ENCODE data around the gene KASH5. TPM values are rescaled to one million over a fixed set of nuclear protein-coding genes. Genes with fewer than 3 reads are reported as not detected.

KASH5 gene
- total RNA-seq, 1 experiment from 2014 or later = not detected

GRCh38 chr19:49420227-49420626 lies 32.2 kb downstream of the KASH5 start:
- no peaks in the 10 kb centered on the region for H3K9me2 ChIP-seq (replicated peaks; ENCODE audit: low read length)
- BruUV-seq (replicated peaks) = no TSS peak
- no peak overlapping the region for H3K4me3 ChIP-seq (ENCODE audit: low read length)
- no peaks in the 10 kb centered on the region for H3K4me1 ChIP-seq (ENCODE audit: insufficient read depth, low read length)
- no peak overlapping the region for H3K9ac ChIP-seq (ENCODE audit: low read length)
- peaks cover 97% of the 10 kb centered on the region for H3K27me3 ChIP-seq (ENCODE audit: low read length)
- DNase-seq (no peak), ATAC-seq (no peak)
- intact Hi-C loops (cut with micrococcal nuclease) = no loop called here
- ChIA-PET POLR2A (ENCODE audit: unreplicated experiment) (no interaction called here), CTCF (no interaction called here)
- H3K9me3 ChIP-seq (ENCODE audit: low read length) = no peaks in the 10 kb centered on the region
- no peaks in the 10 kb centered on the region for H3K79me2 ChIP-seq (ENCODE audit: low read length)
- H4K20me1 ChIP-seq (ENCODE audit: low read length) = no peaks in the 10 kb centered on the region
- H3K27ac ChIP-seq (ENCODE audit: low read length) = no peak overlapping the region
- H3K36me3 ChIP-seq (ENCODE audit: low read depth, low read length) = no peaks in the 10 kb centered on the region
- no peak for TF ChIP-seq EZH2phosphoT487 (IDR thresholded peaks at IDR 0.05; ENCODE audit: borderline replicate concordance, low read length)
- TF ChIP-seq EZH2 (IDR thresholded peaks at IDR 0.05; ENCODE audit: low read length, unreplicated experiment) = no peak
- no peak overlapping the region for H3K4me2 ChIP-seq (ENCODE audit: low read length)
- H2AFZ ChIP-seq (ENCODE audit: low read length) = no peak overlapping the region
- H3F3A ChIP-seq (ENCODE audit: low read length, unreplicated experiment) = no peaks in the 10 kb centered on the region

GRCh38 chr19:49421039-49421877 lies 33.2 kb downstream of the KASH5 start:
- no peaks in the 10 kb centered on the region for H3K36me3 ChIP-seq (ENCODE audit: low read depth, low read length)
- H3K9me2 ChIP-seq (replicated peaks; ENCODE audit: low read length) = no peaks in the 10 kb centered on the region
- no peak overlapping the region for H3K27ac ChIP-seq (ENCODE audit: low read length)
- no peaks in the 10 kb centered on the region for H3F3A ChIP-seq (ENCODE audit: low read length, unreplicated experiment)
- peaks cover 99% of the 10 kb centered on the region for H3K27me3 ChIP-seq (ENCODE audit: low read length)
- ChIA-PET CTCF (interaction anchor here (0.6 kb wide), 1 partner anchor 530 kb away, joined by 3 read pairs; no protein-coding TSS in a partner anchor), POLR2A (ENCODE audit: unreplicated experiment) (no interaction called here)
- intact Hi-C loops (cut with micrococcal nuclease) = no loop called here
- H3K4me2 ChIP-seq (ENCODE audit: low read length) = peak overlapping the region; percentile 49; the same call in 1 of the 2 replicates
- H3K4me1 ChIP-seq (ENCODE audit: insufficient read depth, low read length) = no peaks in the 10 kb centered on the region
- no TSS peak for BruUV-seq (replicated peaks)
- no peaks in the 10 kb centered on the region for H3K79me2 ChIP-seq (ENCODE audit: low read length)
- TF ChIP-seq EZH2phosphoT487 (IDR thresholded peaks at IDR 0.05; ENCODE audit: borderline replicate concordance, low read length) (0 out of 2 replicates have a peak, but pooled peaks have one; percentile 43), EZH2 (IDR thresholded peaks at IDR 0.05; ENCODE audit: low read length, unreplicated experiment) (peak; percentile 81), CTCF (conservative IDR thresholded peaks at IDR 0.05; ENCODE audit: low read depth, low read length) (no peak)
- DNase-seq (peak; percentile 47), ATAC-seq (no peak)
- no peaks in the 10 kb centered on the region for H3K9me3 ChIP-seq (ENCODE audit: low read length)
- no peak overlapping the region for H3K4me3 ChIP-seq (ENCODE audit: low read length)
- no peak overlapping the region for H3K9ac ChIP-seq (ENCODE audit: low read length)
- H4K20me1 ChIP-seq (ENCODE audit: low read length) = no peaks in the 10 kb centered on the region
- H2AFZ ChIP-seq (ENCODE audit: low read length) = no peak overlapping the region

GRCh38 chr19:49421878-49422202 lies 33.8 kb downstream of the KASH5 start:
- H3K36me3 ChIP-seq (ENCODE audit: low read depth, low read length) = no peaks in the 10 kb centered on the region
- ChIA-PET CTCF (no interaction called here), POLR2A (ENCODE audit: unreplicated experiment) (no interaction called here)
- peaks cover 99% of the 10 kb centered on the region for H3K27me3 ChIP-seq (ENCODE audit: low read length)
- H3F3A ChIP-seq (ENCODE audit: low read length, unreplicated experiment) = no peaks in the 10 kb centered on the region
- intact Hi-C loops (cut with micrococcal nuclease) = no loop called here
- H3K4me2 ChIP-seq (ENCODE audit: low read length) = no peak overlapping the region
- H3K4me3 ChIP-seq (ENCODE audit: low read length) = no peak overlapping the region
- no peaks in the 10 kb centered on the region for H3K4me1 ChIP-seq (ENCODE audit: insufficient read depth, low read length)
- no peak for ATAC-seq
- H3K9me2 ChIP-seq (replicated peaks; ENCODE audit: low read length) = no peaks in the 10 kb centered on the region
- no peak overlapping the region for H3K27ac ChIP-seq (ENCODE audit: low read length)
- no peak overlapping the region for H2AFZ ChIP-seq (ENCODE audit: low read length)
- no peaks in the 10 kb centered on the region for H3K79me2 ChIP-seq (ENCODE audit: low read length)
- BruUV-seq (replicated peaks) = no TSS peak
- no peak overlapping the region for H3K9ac ChIP-seq (ENCODE audit: low read length)
- H3K9me3 ChIP-seq (ENCODE audit: low read length) = no peaks in the 10 kb centered on the region
- TF ChIP-seq CTCF (conservative IDR thresholded peaks at IDR 0.05; ENCODE audit: low read depth, low read length) (no peak), EZH2phosphoT487 (IDR thresholded peaks at IDR 0.05; ENCODE audit: borderline replicate concordance, low read length) (0 out of 2 replicates have a peak, but pooled peaks have one; percentile 2), EZH2 (IDR thresholded peaks at IDR 0.05; ENCODE audit: low read length, unreplicated experiment) (peak; percentile 7)
- H4K20me1 ChIP-seq (ENCODE audit: low read length) = no peaks in the 10 kb centered on the region
- no peak for DNase-seq

Measured in PC-3 (cell line).